ENCODE data around the gene SPATA2. TPM values are rescaled to one million over a fixed set of nuclear protein-coding genes. Genes with fewer than 3 reads are reported as not detected.

The SPATA2 gene
- total and polyA plus RNA-seq, 2 of the 13 experiments (the other 11 are each of a cell fraction or from before 2014, with no cell fraction given) = 3.2 to 8.7 TPM

GRCh38 chr20:49915380-49916145 lies at the start of gene SPATA2 (continued):
- TF ChIP-seq ZFP36L1 (CRISPR knock-in tag; IDR thresholded peaks at IDR 0.05) = peak; percentile 66; the same call in 1 of the 2 replicates
- peak; percentile 59; the same call in 1 of the 2 replicates for TF ChIP-seq ZBTB26 (CRISPR knock-in tag; IDR thresholded peaks at IDR 0.05; ENCODE audit: borderline replicate concordance)
- TF ChIP-seq ZNF510 (CRISPR knock-in tag; IDR thresholded peaks at IDR 0.05; ENCODE audit: low read depth) = no peak
- TF ChIP-seq KMT2B (CRISPR knock-in tag; IDR thresholded peaks at IDR 0.05) = peak; percentile 98
- TF ChIP-seq ETV5 (CRISPR knock-in tag; IDR thresholded peaks at IDR 0.05; ENCODE audit: borderline replicate concordance) = no peak; the same call in none of the 2 replicates
- peak; percentile 88 for TF ChIP-seq POLR2G (IDR thresholded peaks at IDR 0.05; ENCODE audit: low read depth, low read length)
- TF ChIP-seq POLR2AphosphoS5 (IDR thresholded peaks at IDR 0.05; ENCODE audit: low read depth, low read length) = peak; percentile 62; the same call in 1 of the 2 replicates
- peak; percentile 100 for TF ChIP-seq ZNF839 (CRISPR knock-in tag; IDR thresholded peaks at IDR 0.05; ENCODE audit: borderline replicate concordance)
- no peak; the same call in none of the 2 replicates for TF ChIP-seq MTERF4 (CRISPR knock-in tag; IDR thresholded peaks at IDR 0.05)
- peak; percentile 91 for TF ChIP-seq KDM2A (CRISPR knock-in tag; IDR thresholded peaks at IDR 0.05; ENCODE audit: borderline replicate concordance, low read depth)
- TF ChIP-seq SSRP1 (CRISPR knock-in tag; IDR thresholded peaks at IDR 0.05) = no peak; the same call in 1 of the 2 replicates
- peak; percentile 98; the same call in 1 of the 2 replicates for TF ChIP-seq FOXC1 (CRISPR knock-in tag; IDR thresholded peaks at IDR 0.05; ENCODE audit: borderline replicate concordance)
- TF ChIP-seq NFE2 (CRISPR knock-in tag; IDR thresholded peaks at IDR 0.05) = no peak
- peak; percentile 99 for TF ChIP-seq ZNF768 (CRISPR knock-in tag; IDR thresholded peaks at IDR 0.05)
- no peak for TF ChIP-seq BCLAF1 (IDR thresholded peaks at IDR 0.05)
- TF ChIP-seq MAZ (IDR thresholded peaks at IDR 0.05; ENCODE audit: borderline replicate concordance, low read depth, low read length) = peak; percentile 68; the same call in 1 of the 2 replicates
- TF ChIP-seq MAZ (CRISPR knock-in tag; IDR thresholded peaks at IDR 0.05; ENCODE audit: low read depth) = peak; percentile 95
- TF ChIP-seq ZKSCAN5 (CRISPR knock-in tag; IDR thresholded peaks at IDR 0.05) = peak; percentile 16; the same call in 1 of the 2 replicates
- peak; percentile 95 for TF ChIP-seq GATAD1 (CRISPR knock-in tag; IDR thresholded peaks at IDR 0.05)
- 0 out of 2 replicates have a peak, but pooled peaks have one; percentile 24 for TF ChIP-seq PBX2 (CRISPR knock-in tag; IDR thresholded peaks at IDR 0.05)
- no peak; the same call in 1 of the 2 replicates for TF ChIP-seq ZNF431 (CRISPR knock-in tag; IDR thresholded peaks at IDR 0.05; ENCODE audit: borderline replicate concordance, low read depth)
- TF ChIP-seq ZBTB25 (CRISPR knock-in tag; IDR thresholded peaks at IDR 0.05) = peak; percentile 96
- no peak for TF ChIP-seq NR3C1 (CRISPR knock-in tag; IDR thresholded peaks at IDR 0.05)

All from HepG2 (cell line).